Islet of Langerhans (tissue), 1 donor: ENCODE results near the gene ITIH5.

Experiments used
- FAIRE-seq: peaks from one replicate; lab custom pipeline; 2011; peaks lifted over from hg19 to GRCh38; lab: Jason Lieb, UNC

ITIH5 gene

GRCh38 chr10:7626283-7626682 is 40.5 kb downstream of the ITIH5 start:
- FAIRE-seq = no peak

- no peak for FAIRE-seq
These were observed 40.9 kb downstream of the ITIH5 start for GRCh38 chr10:7625836-7626235.

GRCh38 chr10:7625009-7625408 is 41.8 kb downstream of the ITIH5 start:
- no peak for FAIRE-seq

- FAIRE-seq = no peak
These were observed 43.8 kb downstream of the ITIH5 start for GRCh38 chr10:7622969-7623368.

- FAIRE-seq = peak; percentile 62
These were observed 48.3 kb downstream of the ITIH5 start for GRCh38 chr10:7618461-7618860.

- no peak for FAIRE-seq
These were observed 54.9 kb downstream of the ITIH5 start for GRCh38 chr10:7611909-7612308.

- no peak for FAIRE-seq
These were observed 55.9 kb downstream of the ITIH5 start for GRCh38 chr10:7610651-7611389.

GRCh38 chr10:7610026-7610425 is 56.7 kb downstream of the ITIH5 start:
- FAIRE-seq = no peak

- no peak for FAIRE-seq
These were observed 57.2 kb downstream of the ITIH5 start for GRCh38 chr10:7609556-7609955.

GRCh38 chr10:7608001-7608400 is 58.8 kb downstream of the ITIH5 start:
- no peak for FAIRE-seq

GRCh38 chr10:7606951-7607404 is 59.8 kb downstream of the ITIH5 start:
- no peak for FAIRE-seq

GRCh38 chr10:7605565-7606295 is 61.0 kb downstream of the ITIH5 start:
- FAIRE-seq = no peak

GRCh38 chr10:7601023-7601656 is 65.6 kb downstream of the ITIH5 start:
- no peak for FAIRE-seq

- FAIRE-seq = no peak
These were observed 68.0 kb downstream of the ITIH5 start for GRCh38 chr10:7598771-7599170.

GRCh38 chr10:7596356-7596755 is 70.4 kb downstream of the ITIH5 start:
- no peak for FAIRE-seq

GRCh38 chr10:7593905-7594304 is 72.9 kb downstream of the ITIH5 start:
- no peak for FAIRE-seq

GRCh38 chr10:7593063-7593462 is 73.7 kb downstream of the ITIH5 start:
- FAIRE-seq = no peak

- FAIRE-seq = no peak
These were observed 74.1 kb downstream of the ITIH5 start for GRCh38 chr10:7592627-7593026.

GRCh38 chr10:7590271-7590670 is 76.5 kb downstream of the ITIH5 start:
- no peak for FAIRE-seq

- FAIRE-seq = no peak
These were observed 77.0 kb downstream of the ITIH5 start for GRCh38 chr10:7589748-7590147.

- FAIRE-seq = no peak
These were observed 78.9 kb downstream of the ITIH5 start for GRCh38 chr10:7587865-7588188.

GRCh38 chr10:7587168-7587864 is 79.5 kb downstream of the ITIH5 start:
- FAIRE-seq = no peak

- FAIRE-seq = no peak
These were observed 81.5 kb downstream of the ITIH5 start for GRCh38 chr10:7585228-7585627.
